ENCODE measurements around the gene PSMA5.
"Not testable (repeated sequence)": the region's sequence is repeated elsewhere in the genome, so short reads cannot be mapped to it uniquely, and the experiment has no call there.

DNA sequence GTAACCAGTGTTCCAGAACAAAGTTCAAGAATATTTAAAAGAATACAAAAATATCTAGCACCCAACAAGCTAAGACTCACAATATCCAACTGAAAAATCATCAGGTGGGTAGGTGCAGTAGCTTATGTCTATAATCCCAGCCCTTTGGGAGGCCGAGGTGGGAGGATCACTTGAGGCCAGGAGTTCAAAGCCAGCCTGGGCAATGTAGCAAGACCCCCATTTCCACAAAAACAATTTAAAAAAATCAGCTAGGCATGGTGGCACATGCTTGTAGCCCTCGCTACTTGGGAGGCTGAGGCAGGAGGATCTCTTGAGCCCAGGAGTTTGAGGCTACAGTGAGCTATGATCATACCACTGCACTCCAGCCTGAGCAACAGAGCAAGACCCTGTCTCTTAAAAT lies 52.6 kb downstream of the PSMA5 start:
- TF ChIP-seq, protein P1, sequence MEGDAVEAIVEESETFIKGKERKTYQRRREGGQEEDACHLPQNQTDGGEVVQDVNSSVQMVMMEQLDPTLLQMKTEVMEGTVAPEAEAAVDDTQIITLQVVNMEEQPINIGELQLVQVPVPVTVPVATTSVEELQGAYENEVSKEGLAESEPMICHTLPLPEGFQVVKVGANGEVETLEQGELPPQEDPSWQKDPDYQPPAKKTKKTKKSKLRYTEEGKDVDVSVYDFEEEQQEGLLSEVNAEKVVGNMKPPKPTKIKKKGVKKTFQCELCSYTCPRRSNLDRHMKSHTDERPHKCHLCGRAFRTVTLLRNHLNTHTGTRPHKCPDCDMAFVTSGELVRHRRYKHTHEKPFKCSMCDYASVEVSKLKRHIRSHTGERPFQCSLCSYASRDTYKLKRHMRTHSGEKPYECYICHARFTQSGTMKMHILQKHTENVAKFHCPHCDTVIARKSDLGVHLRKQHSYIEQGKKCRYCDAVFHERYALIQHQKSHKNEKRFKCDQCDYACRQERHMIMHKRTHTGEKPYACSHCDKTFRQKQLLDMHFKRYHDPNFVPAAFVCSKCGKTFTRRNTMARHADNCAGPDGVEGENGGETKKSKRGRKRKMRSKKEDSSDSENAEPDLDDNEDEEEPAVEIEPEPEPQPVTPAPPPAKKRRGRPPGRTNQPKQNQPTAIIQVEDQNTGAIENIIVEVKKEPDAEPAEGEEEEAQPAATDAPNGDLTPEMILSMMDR (IDR thresholded peaks at IDR 0.05) = not testable (repeated sequence)
- TF ChIP-seq POLR2A, POLR2AphosphoS5 (IDR thresholded peaks at IDR 0.05): not testable (repeated sequence)

All from breast epithelium (tissue), 3 donors.